ENCODE data around the gene PSMB8. TPM values are rescaled to one million over a fixed set of nuclear protein-coding genes. Genes with fewer than 3 reads are reported as not detected.

The PSMB8 gene
- total RNA-seq, 4 donors from 2014 or later: 9.4 to 95.2 (median 72.6) TPM

DNA sequence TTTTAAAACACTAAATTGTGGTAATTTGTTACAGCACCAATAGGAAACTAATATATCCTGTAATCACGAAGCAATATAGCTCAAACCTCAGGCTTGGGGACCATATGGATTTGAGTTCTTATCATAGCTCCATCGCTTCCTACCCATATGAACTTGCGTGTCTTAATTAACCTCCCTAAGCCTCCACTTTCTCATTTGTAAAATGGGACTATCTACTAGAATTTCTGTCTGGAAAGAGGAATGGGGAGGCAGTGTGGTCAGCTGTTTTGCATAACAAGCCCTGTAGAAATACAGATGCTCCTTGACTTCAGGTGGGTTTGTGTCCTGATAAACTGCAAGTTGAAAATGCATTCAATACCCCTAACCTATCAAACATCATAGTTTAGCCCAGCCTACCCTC lies 44.1 kb downstream of the PSMB8 start:
- intact Hi-C loops (cut with DNase I; ENCODE audit: low total_unique reads) (loop anchor here (5.0 kb wide), 1 partner anchor 387 kb away; no protein-coding TSS in a partner anchor), in situ Hi-C loops (cut with MboI; ENCODE audit: low pct_ligation_motif_present in 1 of 4, low pct_unique_long_range_greater_than_20kb in 1 of 4, low sequenced_read_pairs in 3 of 4) (loop anchor here (5.0 to 25.0 kb wide), 4 partner anchors 105 to 562 kb away; no protein-coding TSS in a partner anchor)
- Histone ChIP-seq H3K9me3 (peaks cover 0 to 4% of the 10 kb centered on the region in 2 donors), H3K4me3 (no peak overlapping the region), H3K27ac (no peak overlapping the region), H3K27me3 (peaks cover 77% of the 10 kb centered on the region), H3K36me3 (no peaks in the 10 kb centered on the region), H3K4me1 (peaks cover 0 to 7% (median 2%) of the 10 kb centered on the region in 4 donors)
- WGBS, 2 donors (ENCODE audit: low coverage in 1 of 2): 74 to 81% methylated on average over 3 of the region's 3 CpGs
- TF ChIP-seq POLR2AphosphoS5 (IDR thresholded peaks at IDR 0.05): no peak
- TF ChIP-seq, protein P1, sequence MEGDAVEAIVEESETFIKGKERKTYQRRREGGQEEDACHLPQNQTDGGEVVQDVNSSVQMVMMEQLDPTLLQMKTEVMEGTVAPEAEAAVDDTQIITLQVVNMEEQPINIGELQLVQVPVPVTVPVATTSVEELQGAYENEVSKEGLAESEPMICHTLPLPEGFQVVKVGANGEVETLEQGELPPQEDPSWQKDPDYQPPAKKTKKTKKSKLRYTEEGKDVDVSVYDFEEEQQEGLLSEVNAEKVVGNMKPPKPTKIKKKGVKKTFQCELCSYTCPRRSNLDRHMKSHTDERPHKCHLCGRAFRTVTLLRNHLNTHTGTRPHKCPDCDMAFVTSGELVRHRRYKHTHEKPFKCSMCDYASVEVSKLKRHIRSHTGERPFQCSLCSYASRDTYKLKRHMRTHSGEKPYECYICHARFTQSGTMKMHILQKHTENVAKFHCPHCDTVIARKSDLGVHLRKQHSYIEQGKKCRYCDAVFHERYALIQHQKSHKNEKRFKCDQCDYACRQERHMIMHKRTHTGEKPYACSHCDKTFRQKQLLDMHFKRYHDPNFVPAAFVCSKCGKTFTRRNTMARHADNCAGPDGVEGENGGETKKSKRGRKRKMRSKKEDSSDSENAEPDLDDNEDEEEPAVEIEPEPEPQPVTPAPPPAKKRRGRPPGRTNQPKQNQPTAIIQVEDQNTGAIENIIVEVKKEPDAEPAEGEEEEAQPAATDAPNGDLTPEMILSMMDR (IDR thresholded peaks at IDR 0.05): no peak
- TF ChIP-seq EP300 (IDR thresholded peaks at IDR 0.05; ENCODE audit: low read depth): no peak
- TF ChIP-seq POLR2A (IDR thresholded peaks at IDR 0.05): no peak
- DNase-seq: no peak

DNA sequence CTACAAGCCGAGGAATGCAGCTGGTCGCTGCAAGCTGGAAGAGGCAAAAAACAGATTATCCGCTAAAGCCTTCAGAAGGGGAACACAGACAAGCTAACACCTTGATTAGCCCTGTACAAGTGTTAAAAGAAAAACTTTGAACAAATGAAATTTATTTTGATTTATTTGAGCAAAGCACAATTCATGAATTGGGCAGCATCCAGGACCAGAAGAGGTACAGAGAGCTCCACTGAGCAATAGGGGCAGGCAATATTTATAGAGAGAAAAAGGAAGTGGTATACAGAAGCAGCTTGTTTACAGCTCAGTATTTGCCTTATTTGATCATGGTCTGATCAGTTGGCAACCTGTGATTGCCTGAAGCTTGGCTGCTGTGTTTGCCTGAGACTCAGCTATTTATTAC lies 44.7 kb downstream of the PSMB8 start:
- Histone ChIP-seq H3K27ac (no peak overlapping the region), H3K4me3 (no peak overlapping the region), H3K9me3 (peaks cover 0 to 4% of the 10 kb centered on the region in 2 donors), H3K36me3 (no peaks in the 10 kb centered on the region), H3K27me3 (peaks cover 79% of the 10 kb centered on the region), H3K4me1 (peaks cover 0 to 7% (median 2%) of the 10 kb centered on the region in 4 donors)
- no peak for DNase-seq
- no peak for TF ChIP-seq POLR2A (IDR thresholded peaks at IDR 0.05)
- no peak for TF ChIP-seq EP300 (IDR thresholded peaks at IDR 0.05; ENCODE audit: low read depth)
- TF ChIP-seq, protein P1 (IDR thresholded peaks at IDR 0.05): no peak
- TF ChIP-seq POLR2AphosphoS5 (IDR thresholded peaks at IDR 0.05): no peak
- WGBS, 2 donors (ENCODE audit: low coverage in 1 of 2): 95 to 97% methylated on average over 3 of the region's 3 CpGs
- in situ Hi-C loops (cut with MboI; ENCODE audit: low pct_ligation_motif_present in 1 of 4, low pct_unique_long_range_greater_than_20kb in 1 of 4, low sequenced_read_pairs in 3 of 4) (loop anchor here (5.0 to 25.0 kb wide), 4 partner anchors 104 to 562 kb away; no protein-coding TSS in a partner anchor), intact Hi-C loops (cut with DNase I; ENCODE audit: low total_unique reads) (loop anchor here (5.0 kb wide), 1 partner anchor 387 kb away; no protein-coding TSS in a partner anchor)

DNA sequence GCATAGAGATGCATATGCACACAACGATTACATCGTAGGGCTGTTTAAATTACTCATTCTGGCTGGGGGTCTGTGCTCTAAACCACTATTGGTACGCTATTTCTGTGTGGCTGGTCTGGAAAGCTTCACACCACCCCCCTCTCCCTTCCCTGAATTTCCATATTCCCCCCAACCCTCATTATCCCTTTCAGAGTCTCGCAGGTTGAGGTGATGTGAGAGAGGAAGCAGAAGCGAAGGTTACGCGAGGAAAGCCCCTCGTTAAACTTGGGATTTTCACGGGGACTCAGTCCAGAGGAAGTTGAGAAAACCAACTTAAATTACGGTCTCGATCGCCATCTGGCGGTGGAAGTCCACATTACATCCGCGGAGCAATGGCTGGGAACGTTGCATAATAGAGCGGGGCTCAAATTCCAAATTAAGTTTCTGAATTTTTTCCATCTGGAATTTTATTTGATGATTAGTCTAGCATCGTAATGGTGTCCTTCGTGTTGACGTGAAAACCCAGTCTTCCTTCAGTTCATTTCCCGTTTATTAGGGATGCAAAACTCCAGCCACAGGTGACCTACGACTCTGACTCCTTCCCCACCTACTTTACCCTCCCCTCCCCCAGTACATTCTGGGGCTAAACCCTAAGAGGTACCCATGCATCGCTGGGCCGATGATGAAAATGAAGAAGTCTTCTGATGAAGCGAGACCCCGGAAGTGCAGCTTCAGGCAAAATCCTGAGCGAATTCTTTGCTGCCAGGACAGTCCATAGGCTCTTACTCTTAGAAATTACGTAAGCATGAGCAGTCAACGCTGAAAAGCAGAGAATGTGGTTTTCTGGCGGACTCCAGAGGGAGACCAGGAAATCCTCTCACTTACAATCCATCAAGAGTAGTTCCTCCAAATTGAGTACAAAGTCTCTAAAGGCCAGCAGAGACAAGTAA lies 46.7 kb downstream of the PSMB8 start:
- no peaks in the 10 kb centered on the region for H3K36me3 ChIP-seq
- H3K9me3 ChIP-seq: peaks cover 0 to 4% of the 10 kb centered on the region in 2 donors
- peaks cover 0 to 7% (median 2%) of the 10 kb centered on the region in 4 donors for H3K4me1 ChIP-seq
- DNase-seq: peak; percentile 81
- H3K27me3 ChIP-seq: peaks cover 82% of the 10 kb centered on the region
- 12 to 20% methylated on average over 14 to 30 of the region's 30 CpGs for WGBS, 2 donors (ENCODE audit: low coverage in 1 of 2)
- H3K27ac ChIP-seq: no peak overlapping the region
- no peak for TF ChIP-seq POLR2A (IDR thresholded peaks at IDR 0.05)
- TF ChIP-seq, protein P1 (IDR thresholded peaks at IDR 0.05): peak; percentile 89 to 93 (median 91)
- H3K4me3 ChIP-seq: peak overlapping the region in 1 of 4 donors; percentile 19
- intact Hi-C loops (cut with DNase I; ENCODE audit: low total_unique reads): loop anchor here (5.0 kb wide), 1 partner anchor 385 kb away; no protein-coding TSS in a partner anchor
- in situ Hi-C loops (cut with MboI; ENCODE audit: low pct_ligation_motif_present in 1 of 4, low pct_unique_long_range_greater_than_20kb in 1 of 4, low sequenced_read_pairs in 3 of 4): loop anchor here (5.0 to 25.0 kb wide), 4 partner anchors 102 to 560 kb away; no protein-coding TSS in a partner anchor

DNA sequence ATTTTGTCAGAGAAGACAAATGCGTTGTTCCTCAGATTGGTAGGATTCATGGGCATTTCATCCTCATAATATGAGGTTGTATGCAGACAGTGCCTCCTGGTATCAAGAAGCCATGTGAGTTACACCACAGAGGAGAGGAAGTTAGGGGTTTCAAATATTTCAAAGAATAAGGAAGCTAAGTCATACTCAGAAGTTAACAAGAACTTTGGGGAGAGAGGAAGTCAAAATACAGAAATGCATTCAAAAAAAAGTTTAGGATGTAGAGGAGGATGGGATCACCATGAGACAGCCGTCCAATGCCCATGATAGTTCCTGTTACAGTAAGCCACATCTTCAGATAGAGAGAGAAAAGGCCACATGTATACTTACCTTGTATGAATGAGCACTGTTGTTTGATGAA lies 49.3 kb downstream of the PSMB8 start:
- TF ChIP-seq, protein P1 (IDR thresholded peaks at IDR 0.05): no peak
- TF ChIP-seq POLR2AphosphoS5 (IDR thresholded peaks at IDR 0.05) (no peak), POLR2A (IDR thresholded peaks at IDR 0.05) (no peak), EP300 (IDR thresholded peaks at IDR 0.05; ENCODE audit: low read depth) (no peak)
- no peaks in the 10 kb centered on the region for H3K36me3 ChIP-seq
- intact Hi-C loops (cut with DNase I; ENCODE audit: low total_unique reads) (no loop called here), in situ Hi-C loops (cut with MboI; ENCODE audit: low pct_ligation_motif_present in 1 of 4, low pct_unique_long_range_greater_than_20kb in 1 of 4, low sequenced_read_pairs in 3 of 4) (loop anchor here in 3 of 4 donors (5.0 to 25.0 kb wide), 4 partner anchors 97 to 557 kb away; no protein-coding TSS in a partner anchor)
- H3K4me3 ChIP-seq: no peak overlapping the region
- H3K9me3 ChIP-seq: peaks cover 0 to 4% of the 10 kb centered on the region in 2 donors
- DNase-seq: no peak
- peaks cover 76% of the 10 kb centered on the region for H3K27me3 ChIP-seq
- WGBS, 2 donors (ENCODE audit: low coverage in 1 of 2): 50 to 72% methylated on average over 1 to 2 of the region's 2 CpGs
- no peak overlapping the region for H3K27ac ChIP-seq
- H3K4me1 ChIP-seq: peaks cover 0 to 7% (median 2%) of the 10 kb centered on the region in 4 donors
